ENCODE results near the gene EXOC7.

Gene EXOC7

DNA sequence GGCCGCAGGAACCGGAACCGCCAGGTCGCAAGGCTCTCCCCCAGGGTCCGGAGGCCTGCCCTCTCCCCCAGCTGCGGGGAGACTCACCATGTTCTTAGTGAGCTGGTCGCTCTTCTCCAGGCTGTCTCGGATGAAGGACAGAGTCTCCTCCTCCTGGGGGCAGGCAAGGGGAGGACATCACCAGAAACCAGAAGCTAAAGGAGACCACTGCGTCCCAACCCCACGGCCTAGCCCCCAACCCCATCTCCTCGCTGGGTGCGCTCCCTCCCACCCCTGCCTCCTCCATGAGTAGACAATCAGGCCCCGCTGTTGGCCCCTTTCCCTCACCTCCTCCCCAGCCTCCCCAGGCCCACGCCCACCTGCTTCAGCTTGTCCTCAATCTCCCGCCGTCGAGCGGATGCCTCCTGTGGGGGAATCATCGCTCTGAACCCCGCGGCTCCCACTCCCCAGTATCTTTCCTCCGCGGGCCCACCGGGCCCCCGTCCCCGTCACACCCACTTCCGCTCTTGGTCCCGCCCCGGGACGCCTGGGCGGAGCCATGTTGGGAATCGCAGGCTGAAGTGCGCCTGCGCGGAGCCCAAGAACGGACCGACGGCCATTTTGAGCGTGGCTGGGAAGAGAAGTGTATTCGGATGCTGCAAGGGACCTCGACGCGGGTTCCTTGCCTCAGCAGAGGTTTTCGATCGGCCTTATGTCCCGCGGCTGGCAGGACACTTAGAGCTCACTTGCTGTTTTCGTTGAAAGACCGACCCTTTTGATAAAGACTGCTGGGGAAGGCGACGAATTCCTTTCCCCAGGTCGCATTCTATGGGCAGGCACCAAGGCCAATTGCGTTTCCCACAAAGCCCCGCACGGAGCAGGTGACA, at the start of gene EXOC7:
TSS of gene EXOC7 (minus strand) at position 514 of the 866 bp plus-strand sequence. CDS start at position 419, 95 bp downstream.
- peak; percentile 86 to 88 for DNase-seq (ENCODE audit: low read depth in 2 of 2)

GRCh38 chr17:76153202-76153601, 49.6 kb upstream of the EXOC7 start:
- DNase-seq (ENCODE audit: low read depth in 2 of 2) = no peak

- no peak for DNase-seq (ENCODE audit: low read depth in 2 of 2)
Measured at GRCh38 chr17:76152591-76152990, 49.0 kb upstream of the EXOC7 start.

DNA sequence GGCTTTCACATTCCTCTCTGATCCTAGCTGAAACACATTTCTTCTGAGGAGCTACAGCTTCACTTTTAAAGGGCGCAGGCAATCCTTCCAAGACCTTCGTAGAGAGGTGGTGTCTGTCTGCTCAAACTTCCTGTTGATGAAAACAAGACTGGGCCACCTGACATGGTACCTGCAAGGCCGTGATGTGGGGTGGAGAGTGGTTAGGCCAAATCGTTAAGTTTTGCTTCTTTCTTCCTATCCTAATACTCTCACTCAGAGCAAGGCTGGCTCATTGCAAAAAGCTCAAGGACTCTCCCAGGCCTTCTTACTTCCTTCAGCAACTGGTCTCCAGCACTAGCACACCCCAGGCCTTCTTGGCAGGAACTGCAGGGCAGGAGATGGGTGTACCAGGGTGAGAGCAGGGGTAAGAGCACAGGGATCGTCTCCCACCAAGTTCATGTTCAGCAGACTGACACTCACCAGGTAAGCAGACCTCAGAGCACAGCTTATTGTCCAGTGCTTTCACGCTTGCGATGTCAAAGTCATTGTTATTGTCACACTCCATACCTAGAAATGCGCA, 48.4 kb upstream of the EXOC7 start:
- DNase-seq (ENCODE audit: low read depth in 2 of 2) = no peak

- no peak for DNase-seq (ENCODE audit: low read depth in 2 of 2)
Measured at GRCh38 chr17:76150712-76151622, 47.4 kb upstream of the EXOC7 start.

DNA sequence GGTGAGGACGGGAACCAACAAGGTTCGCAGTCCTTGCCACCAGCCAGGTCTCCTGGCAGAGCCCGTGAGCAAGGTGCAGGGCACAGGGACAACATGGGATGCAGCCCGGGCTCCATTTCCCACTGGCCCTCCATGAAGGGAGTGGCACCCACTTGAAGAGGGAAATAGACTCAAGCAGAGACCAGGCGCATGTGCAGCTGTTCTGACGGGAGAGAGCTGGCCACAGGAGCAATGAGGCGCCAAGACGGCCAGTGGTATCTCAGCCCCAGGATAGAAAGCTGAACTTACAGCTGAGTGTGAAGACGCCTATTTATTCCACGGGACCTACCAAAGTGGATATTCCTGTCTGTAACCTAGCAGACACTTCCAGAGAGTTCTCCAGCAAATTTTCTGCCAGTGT, 45.6 kb upstream of the EXOC7 start:
- DNase-seq (ENCODE audit: low read depth in 2 of 2) = no peak

DNA sequence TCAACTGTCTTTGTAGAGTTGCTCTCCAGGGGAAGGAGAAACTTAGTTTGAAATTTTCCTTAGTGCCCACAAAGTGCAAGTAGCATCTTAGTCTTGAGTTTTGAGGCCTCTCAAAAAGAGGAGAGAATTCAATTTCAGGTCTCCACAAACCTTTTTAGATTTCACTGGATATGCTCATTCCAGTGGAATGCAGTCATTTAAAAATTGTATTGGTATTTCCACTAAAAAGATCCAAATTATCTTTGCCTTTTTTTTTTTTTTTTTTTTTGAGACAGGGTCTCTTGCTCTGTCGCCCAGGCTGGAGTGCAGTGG, 44.4 kb upstream of the EXOC7 start:
- no peak for DNase-seq (ENCODE audit: low read depth in 2 of 2)

GRCh38 chr17:76147211-76148014, 43.8 kb upstream of the EXOC7 start:
- no peak for DNase-seq (ENCODE audit: low read depth in 2 of 2)

DNA sequence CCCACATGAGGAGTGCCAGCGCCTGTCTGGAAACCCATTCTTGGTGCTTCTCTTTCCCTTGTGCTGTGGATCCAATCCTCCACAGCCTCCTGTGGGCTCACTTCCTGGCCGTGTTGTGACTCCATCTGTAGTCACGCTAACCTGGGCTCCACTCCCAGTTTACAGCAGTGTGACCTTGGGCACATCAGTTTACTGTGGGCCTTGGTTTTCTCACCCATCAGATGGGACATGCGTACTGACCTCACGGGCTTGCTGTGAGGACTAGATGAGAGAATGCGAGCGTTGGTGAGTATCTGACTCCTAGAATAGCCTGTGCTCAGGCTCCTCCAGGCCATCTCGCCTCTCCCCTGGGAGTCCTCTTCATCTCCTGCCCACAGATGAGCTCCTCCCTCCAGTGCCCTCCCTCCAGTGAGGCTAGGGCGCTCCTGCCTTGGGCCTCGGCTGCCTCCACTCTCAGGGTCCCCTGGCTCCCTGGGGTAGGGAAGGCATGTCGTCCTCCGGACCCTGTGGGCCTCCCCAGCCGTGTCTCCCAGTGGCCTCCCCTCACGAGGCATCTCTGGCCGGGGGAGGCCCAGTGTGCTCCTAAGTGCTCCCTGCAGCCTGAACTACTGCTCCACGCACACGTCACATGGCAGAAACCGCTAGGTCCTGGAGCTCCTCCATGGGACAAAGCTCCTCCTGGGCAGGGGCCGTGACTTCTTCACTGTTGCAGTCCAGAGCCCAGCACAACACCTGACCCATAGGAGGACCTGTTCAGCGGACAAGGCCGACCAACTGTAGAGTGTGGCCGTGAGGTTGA, 42.7 kb upstream of the EXOC7 start:
- DNase-seq (ENCODE audit: low read depth in 2 of 2) = no peak

GRCh38 chr17:76145231-76146052, 41.9 kb upstream of the EXOC7 start:
- no peak for DNase-seq (ENCODE audit: low read depth in 2 of 2)

- no peak for DNase-seq (ENCODE audit: low read depth in 2 of 2)
Measured at GRCh38 chr17:76142585-76143041, 39.0 kb upstream of the EXOC7 start.

- no peak for DNase-seq (ENCODE audit: low read depth in 2 of 2)
Measured at GRCh38 chr17:76142039-76142584, 38.5 kb upstream of the EXOC7 start.

DNA sequence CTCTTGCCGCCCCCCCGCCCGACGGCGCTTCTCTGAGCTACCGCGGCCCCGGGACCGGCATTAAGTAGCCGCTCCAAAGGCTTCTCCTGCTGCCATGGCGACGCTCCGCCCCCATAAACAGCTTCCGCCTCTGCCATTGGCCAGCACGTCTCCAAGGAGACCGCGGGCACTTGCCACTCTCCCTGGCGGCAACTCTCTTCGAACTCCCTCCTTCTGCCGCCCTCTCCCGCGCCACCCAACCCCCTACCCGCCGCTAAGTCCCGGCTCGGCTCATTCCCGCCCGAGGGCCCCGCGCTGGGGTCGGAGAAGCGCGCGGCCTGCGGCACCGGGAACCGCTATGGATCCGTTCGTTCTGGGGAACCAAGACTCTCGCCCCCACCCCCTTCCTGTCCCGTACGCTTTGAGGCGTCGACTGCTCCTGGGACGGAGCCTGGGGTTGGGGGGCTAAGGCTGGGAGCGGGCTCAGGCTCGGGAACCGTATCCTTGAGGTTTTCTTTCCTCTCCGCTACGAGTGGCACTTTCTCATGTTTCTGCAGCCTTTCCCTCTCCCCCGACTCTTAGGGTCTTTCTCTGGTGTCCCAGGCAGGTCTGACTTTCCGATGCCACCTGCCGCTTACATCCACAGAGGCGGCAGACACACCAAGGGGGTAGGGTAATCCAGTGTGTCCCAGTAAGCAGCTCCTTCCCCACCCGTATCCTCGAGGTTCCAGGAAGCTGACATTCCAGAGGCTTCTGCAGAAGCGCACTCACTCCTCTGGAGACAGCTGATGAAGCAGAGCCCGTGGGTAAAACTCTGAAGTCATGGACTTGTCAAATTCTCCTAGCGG, 37.8 kb upstream of the EXOC7 start, which contains the start of gene FOXJ1:
TSS of gene FOXJ1 (minus strand) at position 34 of the 827 bp plus-strand sequence. CDS start 850 bp downstream, outside the sequence.
- DNase-seq (ENCODE audit: low read depth in 2 of 2) = peak; percentile 81 to 90

DNA sequence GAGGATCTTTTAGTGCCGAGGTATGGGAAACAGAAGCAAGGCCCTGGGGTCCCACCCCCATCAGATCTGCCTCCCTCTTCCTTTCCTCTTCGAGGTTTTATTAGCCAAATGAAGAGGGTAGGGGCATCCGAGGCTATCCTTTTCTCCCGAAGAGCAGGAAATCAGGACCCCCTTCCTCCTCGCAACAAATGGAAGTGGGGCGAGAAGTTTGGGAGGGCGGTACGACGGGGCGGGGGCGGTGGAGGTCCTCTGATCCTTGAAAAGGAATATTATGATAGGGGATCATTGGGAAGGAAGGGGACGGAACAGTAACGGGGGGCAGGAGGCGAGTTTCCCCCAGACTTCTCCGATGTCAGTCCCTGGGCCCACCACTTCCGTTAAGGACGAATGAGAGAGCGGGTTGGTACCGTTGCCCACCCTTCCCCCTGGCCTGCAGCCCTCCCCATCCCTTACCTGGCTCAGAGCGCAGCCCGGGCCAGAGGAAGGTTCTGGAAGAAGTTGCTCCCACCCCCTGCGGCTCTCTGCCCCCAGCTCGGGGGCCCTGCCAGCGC, 37.1 kb upstream of the EXOC7 start:
- no peak for DNase-seq (ENCODE audit: low read depth in 2 of 2)

GRCh38 chr17:76139801-76140660, 36.4 kb upstream of the EXOC7 start:
- peak in 1 of 2 donors; percentile 36 for DNase-seq (ENCODE audit: low read depth in 2 of 2)

- no peak for DNase-seq (ENCODE audit: low read depth in 2 of 2)
Measured at GRCh38 chr17:76138896-76139752, 35.5 kb upstream of the EXOC7 start.

Data from stimulated activated CD8-positive, alpha-beta memory T cell treated with anti-CD3 and anti-CD28 coated beads, Interleukin-7, amount 100 ng/mL, for 1 hour (primary cell).